ENCODE results near the gene RALGAPA1.

GRCh38 chr14:35758523-35759129, 50.5 kb downstream of the RALGAPA1 start:
- TF ChIP-seq POLR2A (IDR thresholded peaks at IDR 0.05), result no peak
- TF ChIP-seq CTCF (IDR thresholded peaks at IDR 0.05), result no peak
- no peak for TF ChIP-seq POLR2AphosphoS5 (IDR thresholded peaks at IDR 0.05)
- TF ChIP-seq EP300 (IDR thresholded peaks at IDR 0.05), result no peak

Data from stomach (tissue), 4 donors.